ENCODE data around the gene EXOSC10.
"Not testable (repeated sequence)": the region's sequence is repeated elsewhere in the genome, so short reads cannot be mapped to it uniquely, and the experiment has no call there.

Gene EXOSC10

GRCh38 chr1:11037019-11037739, 62.5 kb downstream of the EXOSC10 start:
- not testable (repeated sequence) for H3K9ac ChIP-seq (ENCODE audit: low read length in 5 of 5); H3K4me1 ChIP-seq (ENCODE audit: control insufficient read depth in 5 of 5, insufficient read depth in 5 of 5, low read length in 5 of 5); H3K4me3 ChIP-seq (ENCODE audit: low read depth in 1 of 5, low read length in 5 of 5); H3K27ac ChIP-seq (ENCODE audit: low read depth, low read length); H3K9me3 ChIP-seq (ENCODE audit: control insufficient read depth in 5 of 5, low read length in 5 of 5); H3K36me3 ChIP-seq (ENCODE audit: control insufficient read depth in 5 of 5, insufficient read depth in 5 of 5, low read length in 5 of 5)
- H3K27me3 ChIP-seq (ENCODE audit: control insufficient read depth in 5 of 5, insufficient read depth in 4 of 5, low read length in 5 of 5) = peaks cover 0 to 11% (median 4%) of the 10 kb centered on the region in 5 donors

GRCh38 chr1:11031624-11032262, 67.9 kb downstream of the EXOSC10 start:
- peaks cover 12 to 24% (median 17%) of the 10 kb centered on the region in 5 donors for H3K36me3 ChIP-seq (ENCODE audit: control insufficient read depth in 5 of 5, insufficient read depth in 5 of 5, low read length in 5 of 5)
- no peaks in the 10 kb centered on the region for H3K27me3 ChIP-seq (ENCODE audit: control insufficient read depth in 5 of 5, insufficient read depth in 4 of 5, low read length in 5 of 5)
- no peak overlapping the region for H3K27ac ChIP-seq (ENCODE audit: low read depth, low read length)
- H3K9me3 ChIP-seq (ENCODE audit: control insufficient read depth in 5 of 5, low read length in 5 of 5) = no peaks in the 10 kb centered on the region
- H3K4me3 ChIP-seq (ENCODE audit: low read depth in 1 of 5, low read length in 5 of 5) = no peak overlapping the region
- H3K9ac ChIP-seq (ENCODE audit: low read length in 5 of 5) = no peak overlapping the region
- no peaks in the 10 kb centered on the region for H3K4me1 ChIP-seq (ENCODE audit: control insufficient read depth in 5 of 5, insufficient read depth in 5 of 5, low read length in 5 of 5)

GRCh38 chr1:11030865-11031264, 68.8 kb downstream of the EXOSC10 start:
- H3K27me3 ChIP-seq (ENCODE audit: control insufficient read depth in 5 of 5, insufficient read depth in 4 of 5, low read length in 5 of 5) = no peaks in the 10 kb centered on the region

GRCh38 chr1:11028018-11028417, 71.7 kb downstream of the EXOSC10 start:
- peaks cover 0 to 4% (median 0%) of the 10 kb centered on the region in 5 donors for H3K4me1 ChIP-seq (ENCODE audit: control insufficient read depth in 5 of 5, insufficient read depth in 5 of 5, low read length in 5 of 5)
- no peak overlapping the region for H3K27ac ChIP-seq (ENCODE audit: low read depth, low read length)
- no peak overlapping the region for H3K4me3 ChIP-seq (ENCODE audit: low read depth in 1 of 5, low read length in 5 of 5)
- peaks cover 46 to 59% (median 53%) of the 10 kb centered on the region in 5 donors for H3K36me3 ChIP-seq (ENCODE audit: control insufficient read depth in 5 of 5, insufficient read depth in 5 of 5, low read length in 5 of 5)
- no peak overlapping the region for H3K9ac ChIP-seq (ENCODE audit: low read length in 5 of 5)
- H3K9me3 ChIP-seq (ENCODE audit: control insufficient read depth in 5 of 5, low read length in 5 of 5) = no peaks in the 10 kb centered on the region
- no peaks in the 10 kb centered on the region for H3K27me3 ChIP-seq (ENCODE audit: control insufficient read depth in 5 of 5, insufficient read depth in 4 of 5, low read length in 5 of 5)

More at GRCh38 chr1:11030865-11031264, 68.8 kb downstream of the EXOSC10 start:
- H3K9ac ChIP-seq (ENCODE audit: low read length in 5 of 5) = no peak overlapping the region
- no peak overlapping the region for H3K4me3 ChIP-seq (ENCODE audit: low read depth in 1 of 5, low read length in 5 of 5)
- H3K27ac ChIP-seq (ENCODE audit: low read depth, low read length) = no peak overlapping the region
- H3K4me1 ChIP-seq (ENCODE audit: control insufficient read depth in 5 of 5, insufficient read depth in 5 of 5, low read length in 5 of 5) = peaks cover 0 to 4% (median 0%) of the 10 kb centered on the region in 5 donors
- no peaks in the 10 kb centered on the region for H3K9me3 ChIP-seq (ENCODE audit: control insufficient read depth in 5 of 5, low read length in 5 of 5)
- H3K36me3 ChIP-seq (ENCODE audit: control insufficient read depth in 5 of 5, insufficient read depth in 5 of 5, low read length in 5 of 5) = peaks cover 21 to 33% (median 26%) of the 10 kb centered on the region in 5 donors

- Histone ChIP-seq H3K9ac (ENCODE audit: low read length in 5 of 5) (no peak overlapping the region), H3K4me3 (ENCODE audit: low read depth in 1 of 5, low read length in 5 of 5) (no peak overlapping the region), H3K36me3 (ENCODE audit: control insufficient read depth in 5 of 5, insufficient read depth in 5 of 5, low read length in 5 of 5) (peaks cover 50 to 66% (median 56%) of the 10 kb centered on the region in 5 donors), H3K27ac (ENCODE audit: low read depth, low read length) (no peak overlapping the region), H3K27me3 (ENCODE audit: control insufficient read depth in 5 of 5, insufficient read depth in 4 of 5, low read length in 5 of 5) (no peaks in the 10 kb centered on the region), H3K4me1 (ENCODE audit: control insufficient read depth in 5 of 5, insufficient read depth in 5 of 5, low read length in 5 of 5) (peaks cover 0 to 4% (median 0%) of the 10 kb centered on the region in 5 donors), H3K9me3 (ENCODE audit: control insufficient read depth in 5 of 5, low read length in 5 of 5) (no peaks in the 10 kb centered on the region)
Measured at GRCh38 chr1:11027316-11027715, 72.4 kb downstream of the EXOSC10 start.

GRCh38 chr1:11026903-11027302, 72.8 kb downstream of the EXOSC10 start:
- Histone ChIP-seq H3K27me3 (ENCODE audit: control insufficient read depth in 5 of 5, insufficient read depth in 4 of 5, low read length in 5 of 5) (no peaks in the 10 kb centered on the region), H3K9ac (ENCODE audit: low read length in 5 of 5) (no peak overlapping the region), H3K27ac (ENCODE audit: low read depth, low read length) (no peak overlapping the region), H3K4me3 (ENCODE audit: low read depth in 1 of 5, low read length in 5 of 5) (no peak overlapping the region), H3K36me3 (ENCODE audit: control insufficient read depth in 5 of 5, insufficient read depth in 5 of 5, low read length in 5 of 5) (peaks cover 50 to 70% (median 60%) of the 10 kb centered on the region in 5 donors), H3K9me3 (ENCODE audit: control insufficient read depth in 5 of 5, low read length in 5 of 5) (no peaks in the 10 kb centered on the region), H3K4me1 (ENCODE audit: control insufficient read depth in 5 of 5, insufficient read depth in 5 of 5, low read length in 5 of 5) (peaks cover 0 to 4% (median 0%) of the 10 kb centered on the region in 5 donors)

GRCh38 chr1:11026052-11026451, 73.6 kb downstream of the EXOSC10 start:
- Histone ChIP-seq H3K9ac (ENCODE audit: low read length in 5 of 5) (no peak overlapping the region), H3K4me1 (ENCODE audit: control insufficient read depth in 5 of 5, insufficient read depth in 5 of 5, low read length in 5 of 5) (peaks cover 0 to 4% (median 0%) of the 10 kb centered on the region in 5 donors), H3K36me3 (ENCODE audit: control insufficient read depth in 5 of 5, insufficient read depth in 5 of 5, low read length in 5 of 5) (peaks cover 50 to 78% (median 68%) of the 10 kb centered on the region in 5 donors), H3K9me3 (ENCODE audit: control insufficient read depth in 5 of 5, low read length in 5 of 5) (no peaks in the 10 kb centered on the region), H3K27me3 (ENCODE audit: control insufficient read depth in 5 of 5, insufficient read depth in 4 of 5, low read length in 5 of 5) (no peaks in the 10 kb centered on the region), H3K27ac (ENCODE audit: low read depth, low read length) (no peak overlapping the region), H3K4me3 (ENCODE audit: low read depth in 1 of 5, low read length in 5 of 5) (no peak overlapping the region)

- peaks cover 52 to 79% (median 71%) of the 10 kb centered on the region in 5 donors for H3K36me3 ChIP-seq (ENCODE audit: control insufficient read depth in 5 of 5, insufficient read depth in 5 of 5, low read length in 5 of 5)
Measured at GRCh38 chr1:11025618-11026017, 74.1 kb downstream of the EXOSC10 start.

GRCh38 chr1:11024874-11025203, 74.8 kb downstream of the EXOSC10 start:
- Histone ChIP-seq H3K27ac (ENCODE audit: low read depth, low read length) (no peak overlapping the region), H3K36me3 (ENCODE audit: control insufficient read depth in 5 of 5, insufficient read depth in 5 of 5, low read length in 5 of 5) (peaks cover 50 to 79% (median 71%) of the 10 kb centered on the region in 5 donors), H3K9ac (ENCODE audit: low read length in 5 of 5) (no peak overlapping the region), H3K4me1 (ENCODE audit: control insufficient read depth in 5 of 5, insufficient read depth in 5 of 5, low read length in 5 of 5) (peaks cover 0 to 4% (median 0%) of the 10 kb centered on the region in 5 donors), H3K9me3 (ENCODE audit: control insufficient read depth in 5 of 5, low read length in 5 of 5) (no peaks in the 10 kb centered on the region), H3K4me3 (ENCODE audit: low read depth in 1 of 5, low read length in 5 of 5) (no peak overlapping the region), H3K27me3 (ENCODE audit: control insufficient read depth in 5 of 5, insufficient read depth in 4 of 5, low read length in 5 of 5) (no peaks in the 10 kb centered on the region)

More at GRCh38 chr1:11025618-11026017, 74.1 kb downstream of the EXOSC10 start:
- Histone ChIP-seq H3K4me1 (ENCODE audit: control insufficient read depth in 5 of 5, insufficient read depth in 5 of 5, low read length in 5 of 5) (peaks cover 0 to 4% (median 0%) of the 10 kb centered on the region in 5 donors), H3K27me3 (ENCODE audit: control insufficient read depth in 5 of 5, insufficient read depth in 4 of 5, low read length in 5 of 5) (no peaks in the 10 kb centered on the region), H3K4me3 (ENCODE audit: low read depth in 1 of 5, low read length in 5 of 5) (no peak overlapping the region), H3K27ac (ENCODE audit: low read depth, low read length) (no peak overlapping the region), H3K9me3 (ENCODE audit: control insufficient read depth in 5 of 5, low read length in 5 of 5) (no peaks in the 10 kb centered on the region), H3K9ac (ENCODE audit: low read length in 5 of 5) (no peak overlapping the region)

GRCh38 chr1:11024154-11024873, 75.4 kb downstream of the EXOSC10 start:
- peaks cover 50 to 81% (median 72%) of the 10 kb centered on the region in 5 donors for H3K36me3 ChIP-seq (ENCODE audit: control insufficient read depth in 5 of 5, insufficient read depth in 5 of 5, low read length in 5 of 5)
- no peak overlapping the region for H3K4me3 ChIP-seq (ENCODE audit: low read depth in 1 of 5, low read length in 5 of 5)
- H3K27me3 ChIP-seq (ENCODE audit: control insufficient read depth in 5 of 5, insufficient read depth in 4 of 5, low read length in 5 of 5) = no peaks in the 10 kb centered on the region
- H3K4me1 ChIP-seq (ENCODE audit: control insufficient read depth in 5 of 5, insufficient read depth in 5 of 5, low read length in 5 of 5) = peaks cover 0 to 4% (median 0%) of the 10 kb centered on the region in 5 donors
- H3K9ac ChIP-seq (ENCODE audit: low read length in 5 of 5) = no peak overlapping the region
- H3K27ac ChIP-seq (ENCODE audit: low read depth, low read length) = no peak overlapping the region
- H3K9me3 ChIP-seq (ENCODE audit: control insufficient read depth in 5 of 5, low read length in 5 of 5) = no peaks in the 10 kb centered on the region

Data from subcutaneous abdominal adipose tissue (tissue), 5 donors.